Prostate gland (tissue), 2 donors: ENCODE results near the gene SHISA7. TPM values are rescaled to one million over a fixed set of nuclear protein-coding genes. Genes with fewer than 3 reads are reported as not detected.
A peak's percentile ranks its signal among the peaks of the same experiment; 100 is the strongest.
"Not testable (repeated sequence)": the region's sequence is repeated elsewhere in the genome, so short reads cannot be mapped to it uniquely, and the experiment has no call there.

ENCODE experiments used
- DNase-seq: peaks from one replicate; pipeline ENCODE4 v3.0.0-alpha.2; 2019; ENCODE audit warnings: low spot score
- H3K27ac ChIP-seq, 2 donors: fragments of 200-600 bp; sonication (generic); 2 replicates each; pipeline ENCODE4 v1.5.1; 2017 to 2019
- H3K27me3 ChIP-seq: fragments of 200-600 bp; sonication (generic); replicated peaks from 2 replicates; pipeline ENCODE4 v1.5.1; 2019; ENCODE audit not compliant: insufficient read depth
- H3K36me3 ChIP-seq, 2 donors: fragments of 200-600 bp; sonication (generic); 1 replicate in 1 of 2; 2 replicates in 1 of 2; pipeline versions ENCODE4 v1.5.1 to v1.8.1; 2017 to 2019
- H3K4me1 ChIP-seq: fragments of 200-600 bp; sonication (generic); replicated peaks from 2 replicates; pipeline ENCODE4 v1.5.1; 2019
- H3K4me3 ChIP-seq, 2 donors: fragments of 200-600 bp; sonication (generic); 2 replicates each; pipeline ENCODE4 v1.5.1; 2017 to 2019
- H3K9me3 ChIP-seq: fragments of 200-600 bp; sonication (generic); 2 replicates; pipeline ENCODE4 v1.5.1; 2017
- POLR2A ChIP-seq: fragments of 450-650 bp; IDR thresholded peaks from one replicate; pipeline ENCODE4 v1.6.1; 2016; ENCODE audit warnings: antibody characterized with exemption, mild to moderate bottlenecking
- POLR2AphosphoS5 ChIP-seq: sonication (generic); formaldehyde crosslinking; IDR thresholded peaks from one replicate; pipeline ENCODE4 v1.6.1; 2017; ENCODE audit warnings: antibody characterized with exemption
- WGBS: methylation state at CpG from one replicate; pipeline ENCODE4 v1.1.5; 2018; 5-methylcytosine and 5-hydroxymethylcytosine counted together
- intact Hi-C: fragments of 100-400 bp; cut with DNase I; formaldehyde crosslinking; loops from one replicate; pipeline ENCODE4 v1.14.2; 2022
- total RNA-seq, 2 donors: library from RNA; depleted of rRNA; stranded (reverse); fragments of >200 nt; gene quantifications; one replicate each; pipeline ENCODE4 v1.1.0, GENCODE V29; 2016
- TF ChIP-seq, protein P1 (sequence below), 4 experiments: fragments of 200-600 bp in 2 of 4; fragments of 450-650 bp in 2 of 4; sonication (generic) in 2 of 4; IDR thresholded peaks; 1 replicate in 3 of 4; 2 replicates in 1 of 4; pipeline ENCODE4 v1.5.1; 2016 to 2019; ENCODE audit warnings: antibody characterized with exemption in 4 of 4, mild to moderate bottlenecking in 2 of 4, moderate library complexity in 2 of 4

SHISA7 gene
- total RNA-seq, 2 donors from 2014 or later: not detected

DNA sequence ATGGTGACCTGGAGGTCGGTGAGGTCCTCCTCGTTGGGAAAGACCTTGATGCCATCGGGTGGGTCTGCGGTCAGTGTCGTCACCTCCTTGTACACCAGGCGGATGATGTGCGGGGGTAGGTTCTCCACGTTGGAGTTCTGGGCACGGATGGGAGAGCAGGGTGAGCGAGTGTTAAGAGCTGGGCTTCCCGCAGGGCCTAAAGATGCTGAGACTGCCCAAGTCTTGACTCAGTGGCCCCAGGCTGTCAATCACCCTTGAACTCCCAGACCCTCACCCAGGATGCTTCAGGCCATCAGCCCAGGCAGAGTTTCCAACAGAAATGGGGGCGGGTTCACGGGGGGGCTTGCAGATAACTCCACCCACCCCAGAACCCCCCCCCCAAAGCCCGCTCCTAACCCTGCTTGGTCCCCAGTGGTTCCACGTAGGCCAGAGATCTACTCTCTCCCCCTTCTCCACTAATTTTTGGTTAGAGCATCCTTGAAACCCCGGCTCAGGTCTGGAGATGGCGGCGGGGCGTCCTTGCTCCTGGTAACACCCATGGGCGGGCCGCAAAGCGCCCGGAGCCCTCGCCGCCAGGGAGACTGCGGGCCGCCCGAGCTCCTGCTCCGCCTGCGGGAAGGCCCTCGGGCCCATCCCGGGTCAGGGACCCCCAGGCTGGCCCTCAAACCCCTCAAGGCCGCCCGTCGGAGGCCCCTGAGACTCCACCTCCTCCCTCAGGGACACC, 36.1 kb downstream of the SHISA7 start:
- DNase-seq: no peak
- TF ChIP-seq POLR2A (no peak), POLR2AphosphoS5 (no peak)
- TF ChIP-seq, protein P1, sequence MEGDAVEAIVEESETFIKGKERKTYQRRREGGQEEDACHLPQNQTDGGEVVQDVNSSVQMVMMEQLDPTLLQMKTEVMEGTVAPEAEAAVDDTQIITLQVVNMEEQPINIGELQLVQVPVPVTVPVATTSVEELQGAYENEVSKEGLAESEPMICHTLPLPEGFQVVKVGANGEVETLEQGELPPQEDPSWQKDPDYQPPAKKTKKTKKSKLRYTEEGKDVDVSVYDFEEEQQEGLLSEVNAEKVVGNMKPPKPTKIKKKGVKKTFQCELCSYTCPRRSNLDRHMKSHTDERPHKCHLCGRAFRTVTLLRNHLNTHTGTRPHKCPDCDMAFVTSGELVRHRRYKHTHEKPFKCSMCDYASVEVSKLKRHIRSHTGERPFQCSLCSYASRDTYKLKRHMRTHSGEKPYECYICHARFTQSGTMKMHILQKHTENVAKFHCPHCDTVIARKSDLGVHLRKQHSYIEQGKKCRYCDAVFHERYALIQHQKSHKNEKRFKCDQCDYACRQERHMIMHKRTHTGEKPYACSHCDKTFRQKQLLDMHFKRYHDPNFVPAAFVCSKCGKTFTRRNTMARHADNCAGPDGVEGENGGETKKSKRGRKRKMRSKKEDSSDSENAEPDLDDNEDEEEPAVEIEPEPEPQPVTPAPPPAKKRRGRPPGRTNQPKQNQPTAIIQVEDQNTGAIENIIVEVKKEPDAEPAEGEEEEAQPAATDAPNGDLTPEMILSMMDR (IDR thresholded peaks at IDR 0.05): no peak

DNA sequence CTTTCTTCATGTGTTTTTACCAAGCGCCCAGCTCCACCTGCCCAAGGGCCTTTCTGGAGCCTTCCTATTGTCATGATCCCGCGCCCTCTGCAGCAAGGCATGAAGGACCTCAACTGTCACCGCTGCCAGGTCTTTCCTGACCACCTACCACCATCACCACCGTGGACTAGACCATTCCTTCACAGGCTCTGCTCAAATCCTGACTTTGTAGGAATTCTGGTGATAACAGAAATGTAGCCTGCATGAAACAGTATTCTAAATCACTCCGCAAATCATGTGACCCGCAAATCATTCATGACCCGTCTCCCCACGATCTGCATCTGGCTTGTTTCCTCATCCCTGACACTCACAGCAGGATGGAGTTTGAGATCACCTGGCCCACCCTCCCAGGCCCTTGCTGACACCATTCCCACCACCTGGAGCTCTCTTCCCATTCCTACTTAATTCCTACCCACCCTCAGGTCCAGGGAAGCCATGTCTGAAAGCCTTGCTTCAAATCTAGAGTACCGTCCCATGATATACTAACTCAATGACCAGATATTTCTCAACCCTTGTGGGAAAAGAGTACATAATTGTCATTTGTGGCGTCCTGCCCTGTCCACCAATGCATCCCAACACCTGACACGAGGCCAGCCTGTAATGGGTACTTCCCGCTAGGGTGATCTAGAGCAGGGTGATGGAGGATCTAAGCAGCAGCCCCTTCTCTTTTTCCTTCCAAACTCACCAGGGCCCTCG, 36.8 kb downstream of the SHISA7 start:
- Histone ChIP-seq H3K9me3 (no peaks in the 10 kb centered on the region), H3K27me3 (no peaks in the 10 kb centered on the region), H3K4me3 (peak overlapping the region; percentile 89 to 95), H3K27ac (no peak overlapping the region), H3K36me3 (peaks cover 0 to 4% of the 10 kb centered on the region in 2 donors), H3K4me1 (peaks cover 8% of the 10 kb centered on the region)
- intact Hi-C loops: loop anchor here (5.0 kb wide), 1 partner anchor 289 kb away; the partner anchor contains the start of gene PPP1R12C
- TF ChIP-seq, protein P1 (IDR thresholded peaks at IDR 0.05): no peak
- TF ChIP-seq POLR2AphosphoS5: no peak
- no peak for TF ChIP-seq POLR2A
- no peak for DNase-seq
- 70% methylated on average over 14 of the region's 14 CpGs for WGBS

More for the DNA sequence above, 36.1 kb downstream of the SHISA7 start:
- peaks cover 0 to 4% of the 10 kb centered on the region in 2 donors for H3K36me3 ChIP-seq
- H3K9me3 ChIP-seq: no peaks in the 10 kb centered on the region
- intact Hi-C loops: loop anchor here (5.0 kb wide), 1 partner anchor 290 kb away; the partner anchor contains the start of gene PPP1R12C
- H3K4me3 ChIP-seq: peak overlapping the region; percentile 89 to 95
- H3K4me1 ChIP-seq: peaks cover 8% of the 10 kb centered on the region
- H3K27me3 ChIP-seq: no peaks in the 10 kb centered on the region
- peak overlapping the region; percentile 91 to 97 for H3K27ac ChIP-seq
- WGBS: 6% methylated on average over 35 of the region's 35 CpGs

DNA sequence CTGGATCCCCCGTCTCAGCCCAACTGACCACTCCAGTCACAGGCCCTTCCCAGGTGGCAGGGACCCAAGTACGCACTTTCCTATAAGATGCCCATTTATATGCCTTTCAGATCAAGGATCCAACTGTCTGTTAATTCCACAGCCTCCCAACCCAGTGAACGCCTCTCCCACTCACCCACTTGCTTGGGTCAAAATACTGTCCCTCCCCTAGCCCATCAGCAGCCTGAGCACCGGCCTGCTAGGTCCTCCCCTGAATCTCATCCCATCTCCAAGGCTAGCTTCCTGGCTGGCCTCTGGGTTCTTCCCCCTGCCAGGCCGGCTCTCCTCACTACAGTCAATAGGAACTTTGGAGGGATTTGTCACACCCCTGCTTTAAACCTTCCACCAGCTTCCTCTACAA, 37.5 kb downstream of the SHISA7 start:
- no peak overlapping the region for H3K4me3 ChIP-seq
- no peak for DNase-seq
- H3K27ac ChIP-seq: no peak overlapping the region
- TF ChIP-seq, protein P1 (IDR thresholded peaks at IDR 0.05): no peak
- TF ChIP-seq POLR2A (no peak), POLR2AphosphoS5 (no peak)
- H3K4me1 ChIP-seq: peaks cover 8% of the 10 kb centered on the region
- 81% methylated on average over 5 of the region's 5 CpGs for WGBS
- intact Hi-C loops: loop anchor here (5.0 kb wide), 1 partner anchor 288 kb away; the partner anchor contains the start of gene PPP1R12C
- no peaks in the 10 kb centered on the region for H3K27me3 ChIP-seq
- no peaks in the 10 kb centered on the region for H3K9me3 ChIP-seq
- H3K36me3 ChIP-seq: peaks cover 0 to 4% of the 10 kb centered on the region in 2 donors

DNA sequence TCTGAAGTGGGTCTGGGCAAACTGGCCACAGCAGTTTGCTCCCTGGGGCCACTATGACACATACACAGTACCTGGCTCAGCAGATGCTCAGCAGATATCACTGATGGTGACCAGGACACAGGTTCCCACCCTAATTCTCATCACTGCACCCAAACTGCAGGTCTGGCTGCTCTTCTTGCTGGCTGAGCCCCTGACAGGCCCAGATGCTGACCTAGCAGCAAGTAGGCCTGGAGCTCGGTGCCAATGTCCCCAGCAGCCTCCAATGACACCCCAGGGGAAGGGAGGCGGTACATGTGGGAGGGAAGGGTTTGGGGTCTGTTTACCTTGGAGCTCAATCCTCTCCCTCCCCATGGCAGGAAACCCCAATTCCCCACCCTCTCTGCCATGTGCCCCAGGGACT, 40.6 kb downstream of the SHISA7 start:
- intact Hi-C loops: no loop called here
- H3K27me3 ChIP-seq: no peaks in the 10 kb centered on the region
- peaks cover 8% of the 10 kb centered on the region for H3K4me1 ChIP-seq
- peaks cover 0 to 4% of the 10 kb centered on the region in 2 donors for H3K36me3 ChIP-seq
- 62% methylated on average over 2 of the region's 2 CpGs for WGBS
- no peak overlapping the region for H3K27ac ChIP-seq
- no peak overlapping the region for H3K4me3 ChIP-seq
- no peaks in the 10 kb centered on the region for H3K9me3 ChIP-seq
- DNase-seq: no peak
- TF ChIP-seq POLR2A (no peak), POLR2AphosphoS5 (no peak)
- TF ChIP-seq, protein P1 (IDR thresholded peaks at IDR 0.05): no peak

DNA sequence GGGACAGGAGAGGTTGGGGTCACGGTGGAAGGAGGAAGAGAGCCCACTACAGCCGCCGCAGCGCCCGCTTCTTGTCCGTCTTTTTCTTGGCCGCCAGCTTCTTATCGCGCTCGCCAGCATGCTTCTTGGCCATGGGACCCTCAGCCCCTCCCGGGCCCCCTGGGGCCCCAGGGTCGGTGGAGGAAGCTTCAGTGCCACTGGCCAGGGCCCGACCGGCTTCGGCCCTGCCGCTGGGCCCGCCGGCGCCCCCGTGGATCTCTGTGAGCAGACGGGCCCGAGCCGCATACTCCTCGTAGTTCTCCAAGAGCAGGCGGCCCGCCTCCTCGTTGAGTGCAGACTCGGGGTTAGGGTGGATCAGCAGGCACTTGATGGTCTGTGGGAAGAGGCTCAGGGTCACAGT, 41.7 kb downstream of the SHISA7 start:
- H3K27me3 ChIP-seq, DNase-seq, H3K36me3 ChIP-seq, intact Hi-C loops, H3K9me3 ChIP-seq, H3K4me1 ChIP-seq, H3K4me3 ChIP-seq, H3K27ac ChIP-seq: not testable (repeated sequence)
- 88% methylated on average over 17 of the region's 28 CpGs for WGBS
